Mammary epithelial cell (primary cell): ENCODE data around the gene CLK3.

ENCODE experiments used
- EZH2 ChIP-seq: IDR thresholded peaks from 2 replicates; pipeline ENCODE4 v1.6.1; 2012; ENCODE audit warnings: low read length, inconsistent platforms, borderline replicate concordance
- TF ChIP-seq, protein P1 (sequence below), 2 donors: IDR thresholded peaks in 1 of 2; conservative IDR thresholded peaks in 1 of 2; 2 replicates each; pipeline ENCODE4 v1.5.1; 2011 to 2012; ENCODE audit warnings: inconsistent platforms in 2 of 2, low read length in 2 of 2, mild to moderate bottlenecking in 2 of 2, control low read depth in 1 of 2, low read depth in 1 of 2; ENCODE audit not compliant: insufficient read depth in 1 of 2; ENCODE audit errors: extremely low read depth in 1 of 2

GRCh38 chr15:74573987-74574386 lies 41.6 kb upstream of the CLK3 start:
- TF ChIP-seq, protein P1, sequence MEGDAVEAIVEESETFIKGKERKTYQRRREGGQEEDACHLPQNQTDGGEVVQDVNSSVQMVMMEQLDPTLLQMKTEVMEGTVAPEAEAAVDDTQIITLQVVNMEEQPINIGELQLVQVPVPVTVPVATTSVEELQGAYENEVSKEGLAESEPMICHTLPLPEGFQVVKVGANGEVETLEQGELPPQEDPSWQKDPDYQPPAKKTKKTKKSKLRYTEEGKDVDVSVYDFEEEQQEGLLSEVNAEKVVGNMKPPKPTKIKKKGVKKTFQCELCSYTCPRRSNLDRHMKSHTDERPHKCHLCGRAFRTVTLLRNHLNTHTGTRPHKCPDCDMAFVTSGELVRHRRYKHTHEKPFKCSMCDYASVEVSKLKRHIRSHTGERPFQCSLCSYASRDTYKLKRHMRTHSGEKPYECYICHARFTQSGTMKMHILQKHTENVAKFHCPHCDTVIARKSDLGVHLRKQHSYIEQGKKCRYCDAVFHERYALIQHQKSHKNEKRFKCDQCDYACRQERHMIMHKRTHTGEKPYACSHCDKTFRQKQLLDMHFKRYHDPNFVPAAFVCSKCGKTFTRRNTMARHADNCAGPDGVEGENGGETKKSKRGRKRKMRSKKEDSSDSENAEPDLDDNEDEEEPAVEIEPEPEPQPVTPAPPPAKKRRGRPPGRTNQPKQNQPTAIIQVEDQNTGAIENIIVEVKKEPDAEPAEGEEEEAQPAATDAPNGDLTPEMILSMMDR (conservative IDR thresholded peaks at IDR 0.05 in 1 of 2, IDR thresholded peaks at IDR 0.05 in 1 of 2; ENCODE audit: extremely low read depth in 1 of 2, insufficient read depth in 1 of 2, low read depth in 1 of 2, low read length in 2 of 2): no peak
- no peak for TF ChIP-seq EZH2
